Embryonic facial prominence (tissue), 1 donor: ENCODE results near the gene ALDH7A1.
"Not testable (repeated sequence)": the region's sequence is repeated elsewhere in the genome, so short reads cannot be mapped to it uniquely, and the experiment has no call there.

Experiments
- DNase-seq: peaks from one replicate; pipeline ENCODE4 v3.0.0-alpha.2; 2016; ENCODE audit errors: extremely low spot score

Gene ALDH7A1

GRCh38 chr5:126535856-126536545 is 59.0 kb downstream of the ALDH7A1 start:
- no peak for DNase-seq

GRCh38 chr5:126534553-126534952 is 60.5 kb downstream of the ALDH7A1 start:
- no peak for DNase-seq

- no peak for DNase-seq
These were observed 63.4 kb downstream of the ALDH7A1 start for GRCh38 chr5:126531543-126532120.

GRCh38 chr5:126527892-126528291 is 67.1 kb downstream of the ALDH7A1 start:
- DNase-seq, result no peak

GRCh38 chr5:126527158-126527557 is 67.9 kb downstream of the ALDH7A1 start:
- DNase-seq, result no peak

GRCh38 chr5:126526493-126526892 is 68.5 kb downstream of the ALDH7A1 start:
- no peak for DNase-seq

- DNase-seq, result no peak
These were observed 69.3 kb downstream of the ALDH7A1 start for GRCh38 chr5:126525630-126526245.

GRCh38 chr5:126523818-126524510 is 71.1 kb downstream of the ALDH7A1 start:
- DNase-seq, result no peak

GRCh38 chr5:126521130-126521529 is 73.9 kb downstream of the ALDH7A1 start:
- no peak for DNase-seq

GRCh38 chr5:126520593-126520953 is 74.4 kb downstream of the ALDH7A1 start:
- DNase-seq, result no peak

GRCh38 chr5:126519637-126520592 is 75.1 kb downstream of the ALDH7A1 start:
- no peak for DNase-seq

- DNase-seq, result not testable (repeated sequence)
These were observed 75.8 kb downstream of the ALDH7A1 start for GRCh38 chr5:126519223-126519622.

GRCh38 chr5:126516852-126517251 is 78.2 kb downstream of the ALDH7A1 start:
- DNase-seq, result no peak

- DNase-seq, result no peak
These were observed 78.9 kb downstream of the ALDH7A1 start for GRCh38 chr5:126516133-126516532.

GRCh38 chr5:126515337-126515736 is 79.7 kb downstream of the ALDH7A1 start:
- no peak for DNase-seq

GRCh38 chr5:126514558-126515141 is 80.4 kb downstream of the ALDH7A1 start:
- DNase-seq, result no peak

GRCh38 chr5:126514131-126514557 is 80.9 kb downstream of the ALDH7A1 start:
- no peak for DNase-seq

GRCh38 chr5:126513703-126514102 is 81.3 kb downstream of the ALDH7A1 start:
- DNase-seq, result no peak

- no peak for DNase-seq
These were observed 81.7 kb downstream of the ALDH7A1 start for GRCh38 chr5:126513302-126513701.

- no peak for DNase-seq
These were observed 82.6 kb downstream of the ALDH7A1 start for GRCh38 chr5:126512451-126512850.

- DNase-seq, result no peak
These were observed 83.1 kb downstream of the ALDH7A1 start for GRCh38 chr5:126511961-126512360.
